Measurements from ENCODE around the gene PRR19.
"Not testable (repeated sequence)": the region's sequence is repeated elsewhere in the genome, so short reads cannot be mapped to it uniquely, and the experiment has no call there.

Gene PRR19

GRCh38 chr19:42254089-42254849 is 47.7 kb upstream of the PRR19 start:
- peak overlapping the region; percentile 72 for H3K4me2 ChIP-seq (ENCODE audit: low read length)
- peaks cover 29% of the 10 kb centered on the region for H3K4me1 ChIP-seq (ENCODE audit: control insufficient read depth, low read length)
- TF ChIP-seq EZH2phosphoT487 (IDR thresholded peaks at IDR 0.05; ENCODE audit: borderline replicate concordance, low read length) (no peak), CTCF (IDR thresholded peaks at IDR 0.05; ENCODE audit: low read depth, low read length, poor library complexity, severe bottlenecking) (peak; percentile 17)
- H4K20me1 ChIP-seq (ENCODE audit: control insufficient read depth, insufficient read depth, low read depth, low read length) = no peaks in the 10 kb centered on the region; the same call in 1 of the 2 replicates
- peak overlapping the region; percentile 93 for H3K4me3 ChIP-seq (ENCODE audit: low read length)
- peaks cover 52% of the 10 kb centered on the region for H3K79me2 ChIP-seq (ENCODE audit: control insufficient read depth, low read length)
- no peaks in the 10 kb centered on the region for H3K9me2 ChIP-seq (replicated peaks; ENCODE audit: control insufficient read depth, low read length)
- peak overlapping the region; percentile 80 for H3K27ac ChIP-seq (ENCODE audit: low read depth, low read length)
- peaks cover 10% of the 10 kb centered on the region for H3K27me3 ChIP-seq (ENCODE audit: control insufficient read depth, low read length)
- peaks cover 40% of the 10 kb centered on the region for H3K36me3 ChIP-seq (ENCODE audit: control insufficient read depth, low read length)
- H3F3A ChIP-seq (ENCODE audit: control insufficient read depth, insufficient read depth) = no peaks in the 10 kb centered on the region
- no peaks in the 10 kb centered on the region for H3K9me3 ChIP-seq (ENCODE audit: control insufficient read depth, insufficient read depth, low read length)

DNA sequence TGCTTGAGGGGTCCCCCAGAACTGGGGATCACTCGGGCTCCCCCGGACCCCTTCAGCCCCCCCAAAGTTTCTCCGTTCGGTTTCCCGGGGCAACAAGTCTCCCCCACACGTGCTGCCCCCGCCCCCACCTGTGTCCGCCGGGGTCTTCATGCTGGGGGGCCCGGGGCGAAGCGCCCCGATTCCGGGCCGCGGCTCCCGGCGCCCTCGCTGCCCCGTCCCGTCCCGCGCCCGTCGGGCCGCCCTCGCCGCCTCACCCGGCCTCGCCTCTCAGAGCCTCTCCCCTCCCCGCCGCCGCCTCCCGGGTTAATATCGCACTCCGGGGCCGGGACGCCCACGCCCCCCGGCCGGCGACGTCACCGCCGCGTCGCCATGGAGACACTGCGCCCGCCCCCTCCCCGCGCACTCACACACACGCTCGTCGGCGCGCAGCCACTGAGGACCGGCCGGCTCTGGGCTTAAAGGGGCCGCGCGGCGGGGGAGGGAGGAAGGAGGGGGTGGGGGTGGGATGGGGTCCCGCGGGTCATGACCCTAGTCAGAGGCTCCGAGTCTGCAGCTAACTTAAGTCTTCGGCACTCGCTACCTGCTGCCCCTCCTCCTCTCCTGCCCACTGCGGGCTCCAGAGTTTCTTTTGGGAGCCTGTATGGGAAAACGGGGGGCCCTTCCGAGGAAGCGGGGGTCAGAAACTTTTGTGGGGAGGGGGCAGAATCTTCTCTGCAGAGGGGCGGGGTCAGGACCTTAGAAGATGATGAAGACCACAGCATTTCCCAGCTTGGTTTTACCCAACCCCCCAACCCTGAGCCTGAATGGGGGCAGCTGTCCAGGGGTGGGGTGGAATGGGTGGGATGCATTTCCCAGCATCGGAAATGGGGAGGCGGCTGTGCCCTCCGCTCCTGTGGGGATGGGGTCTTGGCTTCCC is 46.8 kb upstream of the PRR19 start, which contains the start of gene ERF:
Gene ERF (minus strand): TSS at position 279 of the 916 bp plus-strand sequence. CDS start 129 bp downstream, at position 150.
- H4K20me1 ChIP-seq (ENCODE audit: control insufficient read depth, insufficient read depth, low read depth, low read length) = no peaks in the 10 kb centered on the region; the same call in 1 of the 2 replicates
- peak within 1 kb of the TSS; percentile 93 for H3K4me3 ChIP-seq (ENCODE audit: low read length)
- peaks cover 45% of the 10 kb centered on the region for H3K79me2 ChIP-seq (ENCODE audit: control insufficient read depth, low read length)
- H3K4me2 ChIP-seq (ENCODE audit: low read length) = peak within 1 kb of the TSS; percentile 74
- peak within 1 kb of the TSS; percentile 80 for H3K27ac ChIP-seq (ENCODE audit: low read depth, low read length)
- TF ChIP-seq EZH2phosphoT487 (IDR thresholded peaks at IDR 0.05; ENCODE audit: borderline replicate concordance, low read length) (no peak), CTCF (IDR thresholded peaks at IDR 0.05; ENCODE audit: low read depth, low read length, poor library complexity, severe bottlenecking) (no peak)
- H3K9me2 ChIP-seq (replicated peaks; ENCODE audit: control insufficient read depth, low read length) = no peaks in the 10 kb centered on the region
- peaks cover 32% of the 10 kb centered on the region for H3K36me3 ChIP-seq (ENCODE audit: control insufficient read depth, low read length)
- peaks cover 29% of the 10 kb centered on the region for H3K4me1 ChIP-seq (ENCODE audit: control insufficient read depth, low read length)
- H3F3A ChIP-seq (ENCODE audit: control insufficient read depth, insufficient read depth) = no peaks in the 10 kb centered on the region
- peaks cover 10% of the 10 kb centered on the region for H3K27me3 ChIP-seq (ENCODE audit: control insufficient read depth, low read length)
- H3K9me3 ChIP-seq (ENCODE audit: control insufficient read depth, insufficient read depth, low read length) = no peaks in the 10 kb centered on the region

DNA sequence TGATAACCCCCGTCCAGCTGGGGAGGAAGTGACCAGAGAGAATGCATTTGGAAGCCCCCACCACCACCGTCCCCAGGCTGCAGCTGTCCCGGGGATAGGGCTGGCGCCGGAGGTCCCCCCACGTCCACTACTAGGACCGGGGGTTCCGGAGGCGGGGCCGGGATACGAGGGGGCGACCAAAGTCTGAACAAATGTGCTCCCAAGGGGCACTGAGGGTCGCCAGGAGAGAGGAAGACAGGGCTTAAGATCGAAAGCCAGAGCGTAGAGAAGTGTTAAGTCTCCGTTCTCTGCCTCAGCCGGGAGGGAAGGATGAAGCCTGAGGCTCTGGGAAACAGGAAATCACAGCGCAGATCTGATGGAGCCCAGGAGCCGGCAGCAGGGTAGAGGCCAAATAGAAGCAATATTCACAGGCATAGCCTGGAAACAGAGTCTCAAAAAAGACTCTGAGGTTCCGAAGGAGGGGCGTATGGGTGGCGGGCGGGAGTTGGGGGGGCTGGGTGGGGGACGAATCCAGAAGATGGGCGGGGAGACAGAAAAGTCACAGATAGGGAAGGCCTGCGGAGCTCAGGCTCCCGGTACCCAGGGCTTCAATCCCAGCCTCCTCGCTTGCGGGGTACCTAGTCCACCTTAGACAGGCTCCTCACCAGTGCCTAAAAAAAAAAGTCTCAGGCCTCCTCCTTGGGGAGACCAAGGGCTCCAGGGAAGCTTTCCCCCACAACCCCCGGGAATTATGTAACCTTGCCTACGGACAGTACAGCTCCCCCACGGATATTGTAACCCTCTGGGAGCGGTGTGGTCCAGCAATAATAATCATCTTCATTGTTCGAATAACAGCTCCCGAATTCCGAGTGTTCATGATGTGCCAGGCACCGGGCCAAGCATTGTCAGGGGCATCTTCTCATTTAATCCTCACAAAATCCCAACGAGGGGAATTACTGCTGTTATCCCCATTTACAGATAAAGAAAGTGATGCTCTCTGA is 45.9 kb upstream of the PRR19 start:
- peak overlapping the region; percentile 74 for H3K4me2 ChIP-seq (ENCODE audit: low read length)
- peak overlapping the region; percentile 74 for H3K4me3 ChIP-seq (ENCODE audit: low read length)
- H3K27me3 ChIP-seq (ENCODE audit: control insufficient read depth, low read length) = peaks cover 12% of the 10 kb centered on the region
- no peaks in the 10 kb centered on the region; the same call in 1 of the 2 replicates for H4K20me1 ChIP-seq (ENCODE audit: control insufficient read depth, insufficient read depth, low read depth, low read length)
- H3F3A ChIP-seq (ENCODE audit: control insufficient read depth, insufficient read depth) = no peaks in the 10 kb centered on the region
- no peaks in the 10 kb centered on the region for H3K9me2 ChIP-seq (replicated peaks; ENCODE audit: control insufficient read depth, low read length)
- peaks cover 23% of the 10 kb centered on the region for H3K36me3 ChIP-seq (ENCODE audit: control insufficient read depth, low read length)
- TF ChIP-seq EZH2phosphoT487 (IDR thresholded peaks at IDR 0.05; ENCODE audit: borderline replicate concordance, low read length) (no peak), CTCF (IDR thresholded peaks at IDR 0.05; ENCODE audit: low read depth, low read length, poor library complexity, severe bottlenecking) (no peak)
- H3K79me2 ChIP-seq (ENCODE audit: control insufficient read depth, low read length) = peaks cover 36% of the 10 kb centered on the region
- H3K4me1 ChIP-seq (ENCODE audit: control insufficient read depth, low read length) = peaks cover 24% of the 10 kb centered on the region
- H3K9me3 ChIP-seq (ENCODE audit: control insufficient read depth, insufficient read depth, low read length) = no peaks in the 10 kb centered on the region
- H3K27ac ChIP-seq (ENCODE audit: low read depth, low read length) = no peak overlapping the region

DNA sequence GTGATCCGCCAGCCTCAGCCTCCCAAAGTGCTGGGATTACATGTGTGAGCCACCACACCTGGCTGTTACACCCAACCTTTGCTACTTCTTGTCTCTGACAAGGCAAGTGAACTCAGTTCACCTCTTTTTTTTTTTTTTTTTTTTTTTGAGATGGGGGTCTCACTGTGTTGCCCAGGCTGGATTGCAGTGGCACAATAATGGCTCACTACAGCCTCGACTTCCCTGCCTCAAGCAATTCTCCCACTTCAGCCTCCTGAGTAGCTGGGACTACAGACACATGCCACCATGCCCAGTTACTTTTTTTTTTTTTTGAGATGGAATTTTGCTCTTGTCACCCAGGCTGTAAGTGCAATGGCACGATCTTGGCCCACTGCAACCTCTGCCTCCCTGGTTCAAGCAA is 44.1 kb upstream of the PRR19 start:
- H3K4me1 ChIP-seq (ENCODE audit: control insufficient read depth, low read length) = peaks cover 10% of the 10 kb centered on the region
- peaks cover 15% of the 10 kb centered on the region for H3K27me3 ChIP-seq (ENCODE audit: control insufficient read depth, low read length)
- H3K36me3 ChIP-seq (ENCODE audit: control insufficient read depth, low read length) = peaks cover 15% of the 10 kb centered on the region
- not testable (repeated sequence) for H3K9me2 ChIP-seq (replicated peaks; ENCODE audit: control insufficient read depth, low read length); H3F3A ChIP-seq (ENCODE audit: control insufficient read depth, insufficient read depth); H3K4me3 ChIP-seq (ENCODE audit: low read length); H4K20me1 ChIP-seq (ENCODE audit: control insufficient read depth, insufficient read depth, low read depth, low read length); H3K27ac ChIP-seq (ENCODE audit: low read depth, low read length); H3K4me2 ChIP-seq (ENCODE audit: low read length); H3K9me3 ChIP-seq (ENCODE audit: control insufficient read depth, insufficient read depth, low read length)
- peaks cover 19% of the 10 kb centered on the region for H3K79me2 ChIP-seq (ENCODE audit: control insufficient read depth, low read length)

Data from DOHH2 (cell line).